CD4-positive, alpha-beta T cell (primary cell): ENCODE measurements around the gene UQCRC2. TPM values are rescaled to one million over a fixed set of nuclear protein-coding genes. Genes with fewer than 3 reads are reported as not detected.

ENCODE experiments used
- ATAC-seq: fragments of 200-7000 bp; cut with Tn5 transposase; one replicate; pipeline ENCODE4 v1.10.0; 2022; ENCODE audit warnings: mild to moderate bottlenecking; ENCODE audit not compliant: poor library complexity
- CTCF ChIA-PET: fragments of 350-600 bp; sonication (Branson Sonifier 250); formaldehyde crosslinking; loops from one replicate; lab custom pipeline; 2021; ENCODE audit warnings: antibody characterized with exemption, inconsistent platforms; lab: Charles Lee
- POLR2A ChIA-PET: fragments of 350-600 bp; sonication (Branson Sonifier 250); formaldehyde crosslinking; loops from one replicate; lab custom pipeline; 2021; ENCODE audit warnings: antibody characterized with exemption, inconsistent platforms; lab: Charles Lee
- DNase-seq, 14 experiments: peaks; one replicate each; pipeline ENCODE4 v3.0.0-alpha.2; 2013 to 2020; ENCODE audit warnings: mixed read lengths in 2 of 14
- H3K27ac ChIP-seq, 2 donors: one replicate each; pipeline versions ENCODE4 v1.5.1 to v1.7.0; 2013; ENCODE audit warnings: low read length in 2 of 2, low read depth in 1 of 2, mild to moderate bottlenecking in 1 of 2
- H3K27me3 ChIP-seq, 2 experiments: 1 replicate in 1 of 2; 2 replicates in 1 of 2; pipeline versions ENCODE4 v1.6.1 to v1.7.0; 2013; ENCODE audit warnings: low read length in 2 of 2, control low read depth in 1 of 2, mild to moderate bottlenecking in 1 of 2, moderate library complexity in 1 of 2; ENCODE audit not compliant: insufficient read depth in 2 of 2, control insufficient read depth in 1 of 2
- H3K36me3 ChIP-seq: one replicate; pipeline ENCODE4 v1.6.1; 2013; ENCODE audit warnings: low read length, control low read depth; ENCODE audit not compliant: insufficient read depth
- H3K4me1 ChIP-seq: one replicate; pipeline ENCODE4 v1.6.1; 2013; ENCODE audit warnings: low read length, control low read depth; ENCODE audit not compliant: insufficient read depth
- H3K4me3 ChIP-seq: one replicate; pipeline ENCODE4 v1.5.1; 2013; ENCODE audit warnings: mild to moderate bottlenecking, low read length, moderate library complexity
- H3K9me3 ChIP-seq, 2 experiments: 1 replicate in 1 of 2; 2 replicates in 1 of 2; pipeline versions ENCODE4 v1.6.1 to v1.7.0; 2013; ENCODE audit warnings: low read length in 2 of 2, mild to moderate bottlenecking in 2 of 2, control low read depth in 1 of 2, moderate library complexity in 1 of 2; ENCODE audit not compliant: control insufficient read depth in 1 of 2, insufficient read depth in 1 of 2
- H3K27ac Mint-ChIP-seq: one replicate; pipeline ENCODE4 v1.8.0; 2020; ENCODE audit warnings: mixed read lengths
- H3K27me3 Mint-ChIP-seq: one replicate; pipeline ENCODE4 v1.8.0; 2021; ENCODE audit warnings: mixed read lengths
- H3K36me3 Mint-ChIP-seq: one replicate; pipeline ENCODE4 v1.8.0; 2021; ENCODE audit warnings: low read depth, mixed read lengths
- H3K4me1 Mint-ChIP-seq: one replicate; pipeline ENCODE4 v1.8.0; 2021; ENCODE audit warnings: low read depth, mixed read lengths
- H3K4me3 Mint-ChIP-seq: one replicate; pipeline ENCODE4 v1.8.0; 2020; ENCODE audit warnings: mild to moderate bottlenecking, mixed read lengths
- H3K9me3 Mint-ChIP-seq: one replicate; pipeline ENCODE4 v1.8.0; 2020; ENCODE audit warnings: mixed read lengths
- intact Hi-C, 2 experiments: fragments of 100-400 bp; cut with DNase I in 1 of 2; cut with micrococcal nuclease in 1 of 2; formaldehyde crosslinking; loops; one replicate each; pipeline versions ENCODE4 v1.15.1 to v1.9.0; 2023 to 2025; cut with DNase I, micrococcal nuclease
- total RNA-seq, 174 experiments: library from RNA in 2 of 174; stranded (reverse) in 2 of 174; gene quantifications; one replicate each; pipeline ENCODE4 v1.2.3 and lab custom pipeline; 2021 to 2026
- TF ChIP-seq, protein P1 (sequence below): fragments of 200-600 bp; IDR thresholded peaks from one replicate; pipeline ENCODE4 v1.8.0; 2022; ENCODE audit warnings: antibody characterized with exemption, mild to moderate bottlenecking

UQCRC2 gene
- total RNA-seq, 2 experiments from 2014 or later, result 142 to 146 TPM

DNA sequence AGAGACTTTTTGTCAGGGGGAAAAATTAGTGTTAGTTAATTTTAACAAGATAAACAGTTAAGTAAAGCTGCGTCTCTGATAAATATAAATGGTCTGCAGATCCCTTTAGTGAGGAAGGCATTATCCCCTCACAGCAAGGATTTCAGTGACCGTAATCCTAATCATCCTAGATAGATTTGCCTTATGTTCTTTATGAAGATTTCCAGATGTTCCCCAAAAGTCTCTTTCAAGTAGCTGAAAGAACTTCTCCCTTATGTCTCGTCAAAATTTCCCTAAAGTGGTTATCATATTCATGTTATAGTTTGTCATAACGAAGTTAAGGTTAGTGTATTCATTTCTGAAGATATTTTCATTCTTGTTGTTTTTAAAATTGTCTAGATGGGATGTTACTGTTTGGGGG is 60.3 kb downstream of the UQCRC2 start:
- intact Hi-C loops, result no loop called here
- no peaks in the 10 kb centered on the region for H3K27me3 ChIP-seq
- POLR2A ChIA-PET, result no interaction called here
- Mint-ChIP-seq H3K27ac (no peak overlapping the region), H3K27me3 (no peaks in the 10 kb centered on the region), H3K4me3 (no peak overlapping the region), H3K9me3 (no peaks in the 10 kb centered on the region), H3K4me1 (peaks cover 83% of the 10 kb centered on the region), H3K36me3 (peaks cover 3% of the 10 kb centered on the region)
- no peak for DNase-seq
- H3K9me3 ChIP-seq, result no peaks in the 10 kb centered on the region
- no peaks in the 10 kb centered on the region for H3K36me3 ChIP-seq
- no peak for ATAC-seq
- no peak overlapping the region for H3K4me3 ChIP-seq
- CTCF ChIA-PET, result interaction anchor here (0.6 to 1.9 kb wide), 4 partner anchors 25 to 225 kb away, joined by 3 to 6 read pairs (median 5); no protein-coding TSS in a partner anchor
- peaks cover 14% of the 10 kb centered on the region for H3K4me1 ChIP-seq
- no peak overlapping the region for H3K27ac ChIP-seq
- TF ChIP-seq, protein P1, sequence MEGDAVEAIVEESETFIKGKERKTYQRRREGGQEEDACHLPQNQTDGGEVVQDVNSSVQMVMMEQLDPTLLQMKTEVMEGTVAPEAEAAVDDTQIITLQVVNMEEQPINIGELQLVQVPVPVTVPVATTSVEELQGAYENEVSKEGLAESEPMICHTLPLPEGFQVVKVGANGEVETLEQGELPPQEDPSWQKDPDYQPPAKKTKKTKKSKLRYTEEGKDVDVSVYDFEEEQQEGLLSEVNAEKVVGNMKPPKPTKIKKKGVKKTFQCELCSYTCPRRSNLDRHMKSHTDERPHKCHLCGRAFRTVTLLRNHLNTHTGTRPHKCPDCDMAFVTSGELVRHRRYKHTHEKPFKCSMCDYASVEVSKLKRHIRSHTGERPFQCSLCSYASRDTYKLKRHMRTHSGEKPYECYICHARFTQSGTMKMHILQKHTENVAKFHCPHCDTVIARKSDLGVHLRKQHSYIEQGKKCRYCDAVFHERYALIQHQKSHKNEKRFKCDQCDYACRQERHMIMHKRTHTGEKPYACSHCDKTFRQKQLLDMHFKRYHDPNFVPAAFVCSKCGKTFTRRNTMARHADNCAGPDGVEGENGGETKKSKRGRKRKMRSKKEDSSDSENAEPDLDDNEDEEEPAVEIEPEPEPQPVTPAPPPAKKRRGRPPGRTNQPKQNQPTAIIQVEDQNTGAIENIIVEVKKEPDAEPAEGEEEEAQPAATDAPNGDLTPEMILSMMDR, result no peak

DNA sequence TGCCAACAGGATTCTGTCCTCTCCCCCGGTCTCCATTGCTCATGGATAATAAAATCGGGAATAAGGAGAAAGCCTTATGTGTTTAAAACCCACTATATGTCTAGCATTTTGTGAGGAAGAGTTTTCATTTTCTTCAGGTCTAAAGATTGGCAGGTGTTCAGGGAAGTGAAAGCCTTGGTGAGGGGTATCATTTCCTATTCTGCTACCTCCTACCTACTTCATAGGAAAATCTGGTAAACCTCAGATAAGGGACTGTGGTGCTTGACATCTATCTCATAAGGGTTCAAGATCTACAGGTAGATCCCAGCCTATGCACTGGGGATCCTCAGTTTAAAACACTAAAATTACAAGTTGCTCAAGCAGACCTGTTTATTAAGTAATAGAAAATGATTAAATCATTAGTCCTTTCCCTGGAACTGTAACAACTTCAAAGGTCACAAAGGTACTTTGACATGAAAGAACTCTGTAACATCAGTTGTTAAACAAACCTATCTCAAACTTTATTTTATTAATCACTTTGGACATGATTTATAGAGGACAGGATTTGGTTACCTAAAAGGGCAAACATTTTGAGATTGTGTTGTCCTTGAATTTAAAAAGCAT is 61.2 kb downstream of the UQCRC2 start:
- Histone ChIP-seq H3K4me3 (no peak overlapping the region), H3K36me3 (no peaks in the 10 kb centered on the region), H3K27ac (no peak overlapping the region), H3K4me1 (peaks cover 5% of the 10 kb centered on the region), H3K27me3 (no peaks in the 10 kb centered on the region), H3K9me3 (no peaks in the 10 kb centered on the region)
- Mint-ChIP-seq H3K9me3 (no peaks in the 10 kb centered on the region), H3K4me1 (peaks cover 85% of the 10 kb centered on the region), H3K36me3 (peaks cover 3% of the 10 kb centered on the region), H3K4me3 (no peak overlapping the region), H3K27me3 (no peaks in the 10 kb centered on the region), H3K27ac (no peak overlapping the region)
- DNase-seq (no peak), ATAC-seq (no peak)
- TF ChIP-seq, protein P1, result no peak
- intact Hi-C loops, result no loop called here
- CTCF ChIA-PET, result interaction anchor here (1.8 to 1.9 kb wide), 2 partner anchors 63 to 174 kb away, joined by 5 to 6 read pairs; no protein-coding TSS in a partner anchor
- POLR2A ChIA-PET, result no interaction called here

DNA sequence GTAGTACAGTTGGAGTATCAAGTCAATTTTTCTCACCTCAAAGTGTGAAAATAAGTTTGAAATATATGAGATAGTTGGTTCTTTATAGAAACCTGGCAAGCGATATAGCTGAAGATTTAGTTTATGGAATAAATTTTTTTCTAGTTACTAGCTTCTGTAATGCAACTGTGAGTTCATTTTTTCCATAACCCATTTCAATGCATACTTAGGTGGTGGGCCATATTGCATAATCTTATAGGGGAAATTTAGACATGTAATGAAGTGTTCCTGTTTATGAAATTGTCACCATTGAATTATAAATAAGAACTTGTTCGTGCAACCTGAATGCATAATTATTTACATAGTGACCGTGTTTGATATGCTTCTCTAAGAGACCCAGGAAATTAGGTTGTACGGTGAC is 63.8 kb downstream of the UQCRC2 start:
- Mint-ChIP-seq H3K4me1 (peaks cover 78% of the 10 kb centered on the region), H3K36me3 (no peaks in the 10 kb centered on the region)
- intact Hi-C loops, result no loop called here

More for the DNA sequence above, 63.8 kb downstream of the UQCRC2 start:
- H3K4me3 Mint-ChIP-seq, result no peak overlapping the region
- Histone ChIP-seq H3K4me3 (no peak overlapping the region), H3K36me3 (no peaks in the 10 kb centered on the region), H3K27me3 (no peaks in the 10 kb centered on the region), H3K9me3 (no peaks in the 10 kb centered on the region), H3K4me1 (no peaks in the 10 kb centered on the region), H3K27ac (no peak overlapping the region)
- DNase-seq, result no peak
- H3K27me3 Mint-ChIP-seq, result no peaks in the 10 kb centered on the region
- ChIA-PET POLR2A (interaction anchor here (2.3 kb wide), 1 partner anchor 9 kb away, joined by 6 read pairs; the partner anchor contains the start of gene MOSMO), CTCF (interaction anchor here (1.4 kb wide), 1 partner anchor 61 kb away, joined by 3 read pairs; no protein-coding TSS in a partner anchor)
- TF ChIP-seq, protein P1, result no peak
- no peak for ATAC-seq
- H3K27ac Mint-ChIP-seq, result no peak overlapping the region
- no peaks in the 10 kb centered on the region for H3K9me3 Mint-ChIP-seq
